Prostate gland (tissue), 2 donors: Measurements from ENCODE around the gene ADD3. TPM values are rescaled to one million over a fixed set of nuclear protein-coding genes. Genes with fewer than 3 reads are reported as not detected.

Experiments
- DNase-seq: peaks from one replicate; pipeline ENCODE4 v3.0.0-alpha.2; 2019; ENCODE audit warnings: low spot score
- H3K27ac ChIP-seq, 2 donors: fragments of 200-600 bp; sonication (generic); 2 replicates each; pipeline ENCODE4 v1.5.1; 2017 to 2019
- H3K27me3 ChIP-seq: fragments of 200-600 bp; sonication (generic); replicated peaks from 2 replicates; pipeline ENCODE4 v1.5.1; 2019; ENCODE audit not compliant: insufficient read depth
- H3K36me3 ChIP-seq, 2 donors: fragments of 200-600 bp; sonication (generic); 1 replicate in 1 of 2; 2 replicates in 1 of 2; pipeline versions ENCODE4 v1.5.1 to v1.8.1; 2017 to 2019
- H3K4me1 ChIP-seq: fragments of 200-600 bp; sonication (generic); replicated peaks from 2 replicates; pipeline ENCODE4 v1.5.1; 2019
- H3K4me3 ChIP-seq, 2 donors: fragments of 200-600 bp; sonication (generic); 2 replicates each; pipeline ENCODE4 v1.5.1; 2017 to 2019
- H3K9me3 ChIP-seq: fragments of 200-600 bp; sonication (generic); 2 replicates; pipeline ENCODE4 v1.5.1; 2017
- POLR2A ChIP-seq: fragments of 450-650 bp; IDR thresholded peaks from one replicate; pipeline ENCODE4 v1.6.1; 2016; ENCODE audit warnings: antibody characterized with exemption, mild to moderate bottlenecking
- POLR2AphosphoS5 ChIP-seq: sonication (generic); formaldehyde crosslinking; IDR thresholded peaks from one replicate; pipeline ENCODE4 v1.6.1; 2017; ENCODE audit warnings: antibody characterized with exemption
- WGBS: methylation state at CpG from one replicate; pipeline ENCODE4 v1.1.5; 2018; 5-methylcytosine and 5-hydroxymethylcytosine counted together
- intact Hi-C: fragments of 100-400 bp; cut with DNase I; formaldehyde crosslinking; loops from one replicate; pipeline ENCODE4 v1.14.2; 2022
- total RNA-seq, 2 donors: library from RNA; depleted of rRNA; stranded (reverse); fragments of >200 nt; gene quantifications; one replicate each; pipeline ENCODE4 v1.1.0, GENCODE V29; 2016
- TF ChIP-seq, protein P1 (sequence below), 4 experiments: fragments of 200-600 bp in 2 of 4; fragments of 450-650 bp in 2 of 4; sonication (generic) in 2 of 4; IDR thresholded peaks; 1 replicate in 3 of 4; 2 replicates in 1 of 4; pipeline ENCODE4 v1.5.1; 2016 to 2019; ENCODE audit warnings: antibody characterized with exemption in 4 of 4, mild to moderate bottlenecking in 2 of 4, moderate library complexity in 2 of 4

Gene ADD3
- total RNA-seq, 2 donors from 2014 or later = 76.4 to 127 TPM

GRCh38 chr10:110032801-110033700 lies 25.3 kb downstream of the ADD3 start:
- 15% methylated on average over 4 of the region's 4 CpGs for WGBS
- Histone ChIP-seq H3K27ac (no peak overlapping the region), H3K4me3 (no peak overlapping the region), H3K27me3 (no peaks in the 10 kb centered on the region), H3K36me3 (no peaks in the 10 kb centered on the region), H3K4me1 (peaks cover 2% of the 10 kb centered on the region), H3K9me3 (no peaks in the 10 kb centered on the region)
- peak; percentile 48 for DNase-seq
- TF ChIP-seq POLR2A (no peak), POLR2AphosphoS5 (peak; percentile 25)
- TF ChIP-seq, protein P1, sequence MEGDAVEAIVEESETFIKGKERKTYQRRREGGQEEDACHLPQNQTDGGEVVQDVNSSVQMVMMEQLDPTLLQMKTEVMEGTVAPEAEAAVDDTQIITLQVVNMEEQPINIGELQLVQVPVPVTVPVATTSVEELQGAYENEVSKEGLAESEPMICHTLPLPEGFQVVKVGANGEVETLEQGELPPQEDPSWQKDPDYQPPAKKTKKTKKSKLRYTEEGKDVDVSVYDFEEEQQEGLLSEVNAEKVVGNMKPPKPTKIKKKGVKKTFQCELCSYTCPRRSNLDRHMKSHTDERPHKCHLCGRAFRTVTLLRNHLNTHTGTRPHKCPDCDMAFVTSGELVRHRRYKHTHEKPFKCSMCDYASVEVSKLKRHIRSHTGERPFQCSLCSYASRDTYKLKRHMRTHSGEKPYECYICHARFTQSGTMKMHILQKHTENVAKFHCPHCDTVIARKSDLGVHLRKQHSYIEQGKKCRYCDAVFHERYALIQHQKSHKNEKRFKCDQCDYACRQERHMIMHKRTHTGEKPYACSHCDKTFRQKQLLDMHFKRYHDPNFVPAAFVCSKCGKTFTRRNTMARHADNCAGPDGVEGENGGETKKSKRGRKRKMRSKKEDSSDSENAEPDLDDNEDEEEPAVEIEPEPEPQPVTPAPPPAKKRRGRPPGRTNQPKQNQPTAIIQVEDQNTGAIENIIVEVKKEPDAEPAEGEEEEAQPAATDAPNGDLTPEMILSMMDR (IDR thresholded peaks at IDR 0.05) = no peak
- intact Hi-C loops = no loop called here

GRCh38 chr10:110033701-110034235 lies 26.0 kb downstream of the ADD3 start:
- WGBS = 9% methylated on average over 2 of the region's 2 CpGs
- H3K36me3 ChIP-seq = no peaks in the 10 kb centered on the region
- no peak for TF ChIP-seq POLR2A
- TF ChIP-seq, protein P1 (IDR thresholded peaks at IDR 0.05) = no peak
- no peak for TF ChIP-seq POLR2AphosphoS5
- no peak for DNase-seq
- no peaks in the 10 kb centered on the region for H3K27me3 ChIP-seq
- H3K27ac ChIP-seq = no peak overlapping the region
- peaks cover 2% of the 10 kb centered on the region for H3K4me1 ChIP-seq
- H3K9me3 ChIP-seq = no peaks in the 10 kb centered on the region
- H3K4me3 ChIP-seq = no peak overlapping the region
- intact Hi-C loops = no loop called here

- TF ChIP-seq, protein P1 (IDR thresholded peaks at IDR 0.05) = no peak
- no peak for TF ChIP-seq POLR2A
- no peak for TF ChIP-seq POLR2AphosphoS5
- Histone ChIP-seq H3K4me1 (peaks cover 2% of the 10 kb centered on the region), H3K4me3 (no peak overlapping the region), H3K27me3 (no peaks in the 10 kb centered on the region), H3K36me3 (no peaks in the 10 kb centered on the region), H3K9me3 (no peaks in the 10 kb centered on the region), H3K27ac (no peak overlapping the region)
- WGBS = 36% methylated on average over 2 of the region's 2 CpGs
- no peak for DNase-seq
- intact Hi-C loops = no loop called here
These were observed 26.8 kb downstream of the ADD3 start for GRCh38 chr10:110034596-110034995.

DNA sequence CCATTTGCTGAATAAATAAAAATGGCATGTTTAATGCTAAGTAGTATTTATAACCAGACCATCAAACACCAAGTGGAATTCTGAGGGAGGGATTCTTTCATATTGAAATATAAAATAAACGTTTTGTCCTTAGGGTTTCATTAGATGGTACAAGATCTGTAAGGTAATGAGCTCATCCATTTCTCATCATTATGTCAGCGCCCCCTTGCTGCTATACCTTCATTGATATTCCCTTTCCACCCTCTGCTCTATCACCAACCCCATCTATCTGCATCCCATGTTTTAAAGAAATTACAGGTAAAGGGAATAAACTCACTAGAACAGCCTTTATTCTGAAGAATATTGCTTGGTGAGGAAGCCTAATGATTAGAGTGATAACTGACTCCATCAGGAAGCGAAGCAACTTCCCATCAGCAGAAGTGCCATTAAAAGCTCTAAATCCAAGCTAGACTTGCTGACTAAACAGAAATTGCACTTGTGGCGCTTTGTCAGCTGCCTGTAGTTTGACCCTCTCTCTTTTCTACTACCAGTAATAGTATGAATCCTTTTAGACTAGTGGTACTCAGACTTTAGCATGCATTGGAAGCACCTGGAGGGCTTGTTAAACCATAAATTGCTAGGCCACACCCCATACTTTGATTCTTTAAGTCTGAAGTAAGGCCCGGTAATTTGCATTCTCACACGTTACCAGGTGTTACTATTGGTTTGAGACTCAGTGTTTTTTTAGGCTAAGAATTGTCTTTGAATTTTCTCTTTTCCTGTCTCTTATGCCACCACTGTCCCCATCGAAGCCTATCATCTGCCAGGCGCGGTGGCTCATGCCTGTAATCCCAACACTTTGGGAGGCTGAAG lies 27.5 kb downstream of the ADD3 start:
- Histone ChIP-seq H3K27ac (no peak overlapping the region), H3K27me3 (no peaks in the 10 kb centered on the region), H3K4me3 (no peak overlapping the region), H3K9me3 (no peaks in the 10 kb centered on the region), H3K4me1 (peaks cover 2% of the 10 kb centered on the region), H3K36me3 (no peaks in the 10 kb centered on the region)
- no peak for TF ChIP-seq POLR2A
- TF ChIP-seq POLR2AphosphoS5 = no peak
- TF ChIP-seq, protein P1 (IDR thresholded peaks at IDR 0.05) = no peak
- DNase-seq = no peak
- intact Hi-C loops = no loop called here
- WGBS = 88% methylated on average over 9 of the region's 9 CpGs
